K562 (cell line): ENCODE results near the gene ADK. TPM values are rescaled to one million over a fixed set of nuclear protein-coding genes. Genes with fewer than 3 reads are reported as not detected.

Experiments used
- ATAC-seq: fragments of 200-7000 bp; cut with Tn5 transposase; 3 replicates; pipeline ENCODE4 v1.9.1; 2020; ENCODE audit warnings: moderate library complexity
- BruUV-seq: library from RNA; stranded (reverse); fragments of 400-500 nt; replicated peaks from 2 replicates; lab custom pipeline; 2021; lab: Mats Ljungman, UMichigan
- CTCF ChIA-PET: fragments of 300-600 bp; formaldehyde crosslinking; extraction: SDS; loops from one replicate; lab custom pipeline; 2021; ENCODE audit warnings: low intra/inter-chr PET ratio; lab: Yijun Ruan, JAX
- POLR2A ChIA-PET: fragments of 300-600, 350-650 bp; sonication (Branson Sonifier 250); formaldehyde crosslinking; extraction: SDS; loops from one replicate; lab custom pipeline; 2021; ENCODE audit warnings: antibody characterized with exemption, inconsistent platforms; lab: Yijun Ruan, JAX
- DNase-seq, 4 experiments: peaks; one replicate each; pipeline versions ENCODE4 v3.0.0 to v3.0.0-alpha.2; 2011 to 2018; ENCODE audit warnings: low spot score in 3 of 4, mixed read lengths in 3 of 4; ENCODE audit errors: extremely low read depth in 1 of 4
- FAIRE-seq: peaks from 2 replicates; lab custom pipeline; 2011; peaks lifted over from hg19 to GRCh38; lab: Jason Lieb, UNC
- H2AFZ ChIP-seq: 2 replicates; pipeline ENCODE4 v1.6.0; 2011; ENCODE audit warnings: low read depth, low read length, control low read depth, inconsistent platforms
- H3K27ac ChIP-seq: fragments of 200-600 bp; 3 replicates; pipeline ENCODE4 v1.8.0; 2011; ENCODE audit warnings: low read depth, mild to moderate bottlenecking, control low read depth, inconsistent platforms, low read length, moderate library complexity, mixed read lengths; ENCODE audit errors: extremely low read depth
- H3K27me3 ChIP-seq, 2 experiments: fragments of 300-600 bp in 1 of 2; 2 replicates in 1 of 2; 3 replicates in 1 of 2; pipeline versions ENCODE4 v1.6.0 to v1.8.0; 2011; ENCODE audit warnings: inconsistent platforms in 2 of 2, low read length in 2 of 2, mild to moderate bottlenecking in 1 of 2, mixed read lengths in 1 of 2, moderate library complexity in 1 of 2; ENCODE audit not compliant: control insufficient read depth in 2 of 2, insufficient read depth in 2 of 2
- H3K36me3 ChIP-seq: fragments of 300-600 bp; 3 replicates; pipeline ENCODE4 v1.8.0; 2011; ENCODE audit warnings: mild to moderate bottlenecking, low read length, inconsistent platforms; ENCODE audit not compliant: control insufficient read depth, insufficient read depth
- H3K4me1 ChIP-seq, 2 experiments: fragments of 200-600 bp in 1 of 2; replicated peaks in 1 of 2; 2 replicates in 1 of 2; 3 replicates in 1 of 2; pipeline versions ENCODE4 v1.5.1 to v1.8.0; 2011; ENCODE audit warnings: inconsistent platforms in 2 of 2, low read length in 2 of 2, mild to moderate bottlenecking in 1 of 2, mixed read lengths in 1 of 2, moderate library complexity in 1 of 2; ENCODE audit not compliant: control insufficient read depth in 2 of 2, insufficient read depth in 2 of 2
- H3K4me2 ChIP-seq: 2 replicates; pipeline ENCODE4 v1.6.1; 2011; ENCODE audit warnings: low read length, control low read depth, inconsistent platforms, mixed read lengths; ENCODE audit not compliant: insufficient read depth
- H3K4me3 ChIP-seq: fragments of 200-600 bp; sonication (generic), shearing (Covaris generic); 2 replicates; pipeline ENCODE4 v1.5.1; 2016; ENCODE audit warnings: control low read depth, inconsistent platforms
- H3K79me2 ChIP-seq: fragments of 200-600 bp; 3 replicates; pipeline ENCODE4 v1.8.0; 2011; ENCODE audit warnings: low read length, inconsistent platforms; ENCODE audit not compliant: control insufficient read depth, insufficient read depth
- H3K9ac ChIP-seq, 2 experiments: 2 replicates each; pipeline versions ENCODE4 v1.6.0 to v1.6.1; 2011; ENCODE audit warnings: low read depth in 2 of 2, low read length in 2 of 2, control low read depth in 1 of 2, inconsistent platforms in 1 of 2, mild to moderate bottlenecking in 1 of 2, mixed read lengths in 1 of 2; ENCODE audit not compliant: insufficient read depth in 1 of 2
- H3K9me1 ChIP-seq: one replicate; pipeline ENCODE4 v1.6.0; 2011; ENCODE audit warnings: inconsistent platforms, mild to moderate bottlenecking, low read length, moderate library complexity; ENCODE audit not compliant: control insufficient read depth, insufficient read depth
- H3K9me3 ChIP-seq: replicated peaks from 2 replicates; pipeline ENCODE4 v1.5.1; 2011; ENCODE audit warnings: low read depth, low read length, inconsistent platforms; ENCODE audit not compliant: control insufficient read depth, insufficient read depth
- H4K20me1 ChIP-seq: replicated peaks from 2 replicates; pipeline ENCODE4 v1.6.1; 2011; ENCODE audit warnings: low read length, inconsistent platforms, mixed read lengths; ENCODE audit not compliant: control insufficient read depth, insufficient read depth
- E4F1 ChIP-seq: fragments of 250-450 bp; sonication (Bioruptor Pico); IDR thresholded peaks from 2 replicates; pipeline ENCODE4 v1.5.0; 2021; ENCODE audit warnings: mild to moderate bottlenecking, borderline replicate concordance
- IRF9 ChIP-seq: fragments of 450-650 bp; IDR thresholded peaks from 2 replicates; pipeline ENCODE4 v1.6.1; 2016; ENCODE audit warnings: missing biosample characterization, missing genetic modification characterization
- NFE2 ChIP-seq: IDR thresholded peaks from 2 replicates; pipeline ENCODE4 v1.6.1; 2014; ENCODE audit warnings: antibody characterized with exemption, low read depth
- PHB ChIP-seq: fragments of 250-450 bp; sonication (Bioruptor Pico); IDR thresholded peaks from 2 replicates; pipeline ENCODE4 v1.5.0; 2021
- TAF15 ChIP-seq: fragments of 200-400 bp; formaldehyde crosslinking; IDR thresholded peaks from 2 replicates; pipeline ENCODE4 v1.6.1; 2017; ENCODE audit warnings: mild to moderate bottlenecking, low read depth, low read length, moderate library complexity
- U2AF2 ChIP-seq: fragments of 200-400 bp; formaldehyde crosslinking; optimal IDR thresholded peaks from 2 replicates; pipeline ENCODE3; 2017; ENCODE audit warnings: low read depth, mild to moderate bottlenecking, low read length
- ZNF445 ChIP-seq: fragments of 250-450 bp; sonication (Bioruptor Pico); IDR thresholded peaks from 2 replicates; pipeline ENCODE4 v1.4.0; 2020; ENCODE audit warnings: low read depth, mild to moderate bottlenecking, moderate library complexity
- WGBS: fragments of 100-300 bp; shearing (Covaris generic); methylation state at CpG from one replicate; pipeline ENCODE4 v1.1.6; 2016; ENCODE audit warnings: low coverage, mixed read lengths; ENCODE audit not compliant: insufficient coverage; ENCODE audit errors: missing lambda C conversion rate; 5-methylcytosine and 5-hydroxymethylcytosine counted together
- in situ Hi-C: fragments of 300-500 bp; cut with MboI; formaldehyde crosslinking; loops from 4 replicates; pipeline ENCODE4 v1.15.0; 2018; ENCODE audit warnings: inconsistent platforms, mixed read lengths
- intact Hi-C: fragments of 100-400 bp; cut with micrococcal nuclease; formaldehyde crosslinking; loops from 2 replicates; pipeline ENCODE4 v1.14.2; 2022
- polyA plus RNA-seq, 8 experiments: library from polyadenylated mRNA; depleted of rRNA in 4 of 8; stranded (reverse) in 5 of 8; unstranded in 3 of 8; fragments of >200 nt; fragmentation: Nextera tagmentation in 2 of 8; fragmentation: Illumina TruSeq in 1 of 8; extraction: Ambion mirVana in 2 of 8; extraction: Trizol in 1 of 8; gene quantifications; 2 replicates each; pipeline versions ENCODE4 v1.2.1 to v1.2.3, GENCODE V29; 2011 to 2014; ENCODE audit warnings: inconsistent platforms in 1 of 8, missing spikeins in 1 of 8
- total RNA-seq, 7 experiments: library from RNA; depleted of rRNA in 6 of 7; stranded (reverse); fragments of >200 nt in 6 of 7; fragmentation: Illumina TruSeq in 2 of 7; extraction: Trizol in 2 of 7; gene quantifications; 2 replicates each; pipeline versions ENCODE4 v1.2.1 to v1.2.3, GENCODE V29; 2011 to 2021; ENCODE audit warnings: low replicate concordance in 1 of 7
- TF ChIP-seq, protein P1 (sequence below): fragments of 450-650 bp; IDR thresholded peaks from 2 replicates; pipeline ENCODE4 v1.6.1; 2016; ENCODE audit warnings: antibody characterized with exemption

ADK gene
- total and polyA plus RNA-seq, 9 of the 15 experiments (the other 6 are each of a cell fraction or from before 2014, with no cell fraction given): 54.2 to 97.8 (median 73.6) TPM

GRCh38 chr10:74596713-74597112 lies 445.7 kb downstream of the ADK start:
- ATAC-seq: no peak
- no peak overlapping the region for H3K4me2 ChIP-seq
- intact Hi-C loops: no loop called here
- H3K27me3 ChIP-seq: no peaks in the 10 kb centered on the region
- no TSS peak for BruUV-seq
- no peak overlapping the region for H3K27ac ChIP-seq
- no peaks in the 10 kb centered on the region for H4K20me1 ChIP-seq
- ChIA-PET POLR2A (interaction anchor here (0.7 to 1.1 kb wide), 3 partner anchors 10 to 13 kb away, joined by 3 to 4 read pairs (median 3); no protein-coding TSS in a partner anchor), CTCF (no interaction called here)
- H3K9me1 ChIP-seq: no peaks in the 10 kb centered on the region
- no peaks in the 10 kb centered on the region; the same call in 2 of the 3 replicates for H3K36me3 ChIP-seq
- no peak for DNase-seq
- WGBS: 84% methylated on average over 7 of the region's 7 CpGs
- H3K79me2 ChIP-seq: no peaks in the 10 kb centered on the region
- H3K9me3 ChIP-seq: no peaks in the 10 kb centered on the region
- no peak overlapping the region for H3K9ac ChIP-seq
- FAIRE-seq: no peak
- no peak for TF ChIP-seq NFE2
- TF ChIP-seq, protein P1, sequence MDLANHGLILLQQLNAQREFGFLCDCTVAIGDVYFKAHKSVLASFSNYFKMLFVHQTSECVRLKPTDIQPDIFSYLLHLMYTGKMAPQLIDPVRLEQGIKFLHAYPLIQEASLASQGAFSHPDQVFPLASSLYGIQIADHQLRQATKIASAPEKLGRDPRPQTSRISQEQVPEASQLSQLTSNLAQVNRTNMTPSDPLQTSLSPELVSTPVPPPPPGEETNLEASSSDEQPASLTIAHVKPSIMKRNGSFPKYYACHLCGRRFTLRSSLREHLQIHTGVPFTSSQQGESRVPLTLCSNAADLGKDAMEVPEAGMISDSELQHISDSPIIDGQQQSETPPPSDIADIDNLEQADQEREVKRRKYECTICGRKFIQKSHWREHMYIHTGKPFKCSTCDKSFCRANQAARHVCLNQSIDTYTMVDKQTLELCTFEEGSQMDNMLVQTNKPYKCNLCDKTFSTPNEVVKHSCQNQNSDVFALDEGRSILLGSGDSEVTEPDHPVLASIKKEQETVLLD: no peak
- no peak for TF ChIP-seq U2AF2
- TF ChIP-seq PHB (CRISPR knock-in tag): no peak
- no peak for TF ChIP-seq E4F1 (CRISPR knock-in tag)
- TF ChIP-seq TAF15: no peak
- TF ChIP-seq ZNF445 (CRISPR knock-in tag): no peak
- no peak for TF ChIP-seq IRF9 (tag)
- H3K4me3 ChIP-seq: no peak overlapping the region
- in situ Hi-C loops: no loop called here
- H2AFZ ChIP-seq: no peak overlapping the region
- no peaks in the 10 kb centered on the region for H3K4me1 ChIP-seq
